GM18519 (cell line): ENCODE data around the gene COL27A1.
"Not testable (repeated sequence)": the region's sequence is repeated elsewhere in the genome, so short reads cannot be mapped to it uniquely, and the experiment has no call there.

ENCODE experiments used
- ATAC-seq: cut with Tn5 transposase; IDR thresholded peaks from one replicate; pipeline ENCODE4 v1.9.1; 2021; ENCODE audit warnings: mild to moderate bottlenecking, moderate library complexity; ENCODE audit not compliant: unreplicated experiment, low FRiP score

The COL27A1 gene

GRCh38 chr9:114122136-114123027 is 33.0 kb upstream of the COL27A1 start:
- no peak for ATAC-seq

DNA sequence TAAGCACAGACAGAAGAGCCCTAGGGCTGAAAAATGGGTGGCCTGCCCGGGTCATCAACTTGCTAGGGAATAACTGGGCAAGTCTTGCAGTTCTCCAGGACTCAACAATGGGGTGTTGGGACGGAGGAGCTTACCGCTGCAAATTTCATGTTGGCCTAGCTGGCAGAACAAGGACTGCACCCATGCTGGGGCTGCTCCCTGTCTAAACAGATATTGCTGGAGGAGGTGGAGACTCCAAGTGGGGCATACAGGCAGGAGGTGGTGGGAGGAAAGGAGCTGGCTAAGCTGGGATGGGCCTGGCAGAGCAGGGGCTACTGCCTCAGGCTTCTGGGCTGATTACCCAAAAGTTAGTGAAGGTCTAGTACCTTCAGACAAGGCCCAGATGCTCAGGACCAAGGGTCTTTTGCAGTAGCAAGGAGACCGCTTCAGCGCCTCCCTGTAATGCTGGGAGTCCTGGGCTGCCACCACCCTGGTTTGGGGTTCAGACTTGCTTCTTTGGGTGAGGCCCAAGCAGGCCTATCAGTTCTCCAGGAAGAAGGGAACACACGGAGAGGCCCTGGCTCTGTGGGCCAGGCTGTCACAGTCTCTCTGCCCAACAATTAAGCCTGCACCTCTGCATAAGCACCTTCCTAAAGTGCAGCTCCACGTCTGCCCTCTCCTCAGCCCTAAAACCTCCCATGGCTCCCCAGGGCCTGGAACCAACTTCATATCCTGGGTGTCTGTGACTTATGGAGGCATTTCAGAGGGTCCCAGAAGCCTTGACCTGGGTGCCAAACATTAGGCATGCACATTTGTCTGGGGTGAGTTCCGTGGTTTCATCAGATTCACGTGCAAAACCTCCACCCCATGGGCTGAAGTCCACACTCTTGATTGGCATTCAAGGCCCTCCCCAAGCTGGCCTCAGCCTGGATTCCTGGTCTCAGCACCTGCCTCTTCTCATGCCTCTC is 32.0 kb upstream of the COL27A1 start:
- ATAC-seq, result no peak

GRCh38 chr9:114124138-114124537 is 31.2 kb upstream of the COL27A1 start:
- no peak for ATAC-seq

- ATAC-seq, result no peak
Observed at GRCh38 chr9:114124666-114125475, 30.5 kb upstream of the COL27A1 start.

GRCh38 chr9:114125476-114126013 is 29.8 kb upstream of the COL27A1 start:
- ATAC-seq, result no peak

DNA sequence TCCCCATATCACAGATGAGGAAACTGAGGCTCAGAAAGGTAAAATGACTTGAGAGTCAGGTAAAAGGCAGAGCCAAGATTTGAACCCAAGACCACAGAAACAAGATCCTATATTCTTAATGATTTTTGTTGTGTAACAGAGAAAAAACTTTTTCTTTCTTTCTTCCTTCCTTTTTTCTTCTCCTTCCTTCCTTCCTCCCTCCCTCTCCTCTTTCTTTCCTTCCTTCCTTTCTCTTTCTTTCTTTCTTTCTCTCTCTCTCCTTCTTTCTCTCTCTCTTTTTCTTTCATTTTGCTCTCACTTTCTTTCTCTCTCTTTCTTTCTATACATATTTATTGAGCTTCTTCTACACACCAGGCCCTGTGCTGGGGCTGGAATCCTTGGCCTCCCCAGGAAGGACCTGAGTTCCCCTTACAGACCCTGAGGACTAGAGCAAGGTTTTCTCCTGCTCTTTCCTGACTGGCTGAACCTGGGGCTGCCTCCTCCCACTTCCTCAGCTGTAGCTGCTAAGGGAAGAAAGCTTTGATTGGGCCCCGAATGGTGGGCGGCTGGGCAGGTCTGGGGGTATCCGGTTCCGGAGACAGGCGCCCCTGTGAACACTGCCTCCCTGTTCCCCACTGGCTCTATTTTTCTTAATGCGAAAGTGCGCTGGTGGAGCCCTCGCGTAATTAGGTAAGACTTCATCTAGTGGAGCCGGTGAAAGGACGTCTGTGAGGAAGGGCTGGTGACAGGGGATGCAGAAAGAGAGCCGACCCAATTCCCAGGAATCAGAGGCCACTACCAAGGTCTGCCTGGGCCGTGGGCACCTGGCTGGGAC is 28.9 kb upstream of the COL27A1 start:
- ATAC-seq, result no peak

GRCh38 chr9:114128759-114129158 is 26.6 kb upstream of the COL27A1 start:
- ATAC-seq, result not testable (repeated sequence)

DNA sequence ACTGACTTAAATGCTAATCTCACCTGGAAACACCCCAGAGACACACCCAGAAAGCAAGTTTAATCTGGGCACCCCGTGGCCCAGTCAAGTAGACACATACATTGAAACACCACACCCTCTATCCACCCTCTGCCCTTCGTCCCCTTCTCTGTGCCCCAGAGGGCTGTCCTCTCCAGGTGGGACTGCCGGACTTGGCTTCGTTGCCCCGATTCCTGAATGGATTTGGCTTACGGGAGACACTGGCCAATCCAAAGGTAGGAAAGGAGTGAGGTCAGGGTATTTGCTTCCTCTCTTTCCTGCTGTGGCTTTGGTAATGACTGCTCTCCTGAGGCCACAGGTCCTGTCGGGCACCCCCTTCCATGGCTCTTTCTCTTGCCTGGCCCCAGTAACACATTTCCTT is 25.2 kb upstream of the COL27A1 start:
- no peak for ATAC-seq

DNA sequence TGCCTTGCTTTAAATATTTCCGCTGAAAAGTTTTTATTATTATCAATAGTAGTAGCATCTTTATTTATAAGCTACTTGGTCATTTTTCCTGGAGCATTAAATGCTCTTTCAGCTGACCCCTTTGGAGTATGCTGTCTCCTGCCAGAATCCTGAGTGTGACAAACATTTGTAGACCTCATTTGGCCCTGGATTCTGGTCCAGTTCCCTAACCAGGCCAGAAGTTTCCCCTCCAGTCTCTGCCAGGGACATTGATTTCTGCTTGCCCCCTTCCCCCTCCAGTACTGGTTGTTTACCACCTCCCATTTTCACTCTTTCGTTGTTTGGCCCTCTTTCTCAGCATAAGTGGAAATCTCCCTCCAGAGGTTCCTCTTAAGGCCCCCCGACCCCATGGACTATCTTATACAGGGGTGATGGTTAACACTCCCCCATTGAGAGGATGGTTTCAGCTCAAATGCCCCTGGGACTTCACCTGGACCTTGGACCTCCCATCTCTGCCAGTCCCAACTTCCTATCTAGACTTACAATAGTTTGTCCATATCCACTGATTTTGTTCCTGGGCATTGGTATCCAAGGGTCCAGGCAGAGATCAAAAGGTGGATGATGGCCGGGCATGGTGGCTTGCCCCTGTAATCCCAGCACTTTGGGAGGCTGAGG is 24.6 kb upstream of the COL27A1 start:
- no peak for ATAC-seq

DNA sequence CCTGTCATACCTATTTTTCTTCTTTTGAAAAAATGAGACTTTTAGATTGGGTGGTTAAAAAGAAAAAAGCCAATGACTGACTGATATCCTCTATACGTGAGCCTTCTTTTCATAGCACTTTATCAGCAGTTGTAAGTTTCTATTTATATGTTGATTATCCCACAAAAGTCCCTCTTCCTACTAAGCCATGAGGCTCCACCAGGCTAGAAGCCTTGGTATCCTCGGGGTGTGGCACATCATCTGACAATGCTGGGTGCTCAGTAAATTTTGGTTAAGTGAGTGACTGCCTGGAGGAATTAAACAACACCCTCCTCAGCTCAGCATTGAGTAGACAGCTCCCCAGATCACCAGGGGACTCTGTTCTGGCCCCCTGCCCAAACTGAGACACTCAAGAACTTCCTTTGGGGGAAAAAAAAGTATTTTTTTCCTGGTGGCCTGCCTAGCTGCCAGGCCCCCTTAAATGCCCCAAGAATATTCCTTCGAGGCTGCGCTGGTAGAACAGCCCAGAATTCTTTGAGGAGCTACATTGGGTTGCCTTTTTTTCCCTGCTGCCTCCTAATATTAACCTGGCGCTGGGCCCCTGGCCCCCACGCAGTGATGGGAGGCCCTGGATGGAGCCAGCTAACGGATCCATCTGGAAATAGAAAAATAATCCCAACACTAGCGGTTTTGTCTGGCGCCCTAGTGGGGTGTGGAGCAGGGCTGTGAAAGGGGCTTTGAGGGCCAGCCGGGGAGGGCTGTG is 23.4 kb upstream of the COL27A1 start:
- ATAC-seq, result no peak

DNA sequence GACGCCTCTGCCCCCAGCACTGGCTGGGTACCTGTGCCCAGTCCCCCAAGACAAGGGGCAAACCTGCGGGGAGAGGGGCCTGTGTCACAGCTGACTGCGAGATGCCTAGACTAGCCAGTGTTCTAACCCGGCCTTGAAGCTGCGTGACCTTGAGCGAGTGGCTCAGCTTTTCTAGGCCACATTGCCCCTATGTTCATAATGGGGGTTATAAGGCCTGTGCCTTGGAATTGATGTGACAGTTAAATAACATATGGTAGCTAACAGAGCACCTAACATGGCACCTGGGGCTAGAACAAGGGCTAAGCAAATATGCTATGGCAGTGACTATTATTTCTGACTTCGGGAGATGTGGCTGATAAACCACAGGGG is 22.8 kb upstream of the COL27A1 start:
- ATAC-seq, result no peak

DNA sequence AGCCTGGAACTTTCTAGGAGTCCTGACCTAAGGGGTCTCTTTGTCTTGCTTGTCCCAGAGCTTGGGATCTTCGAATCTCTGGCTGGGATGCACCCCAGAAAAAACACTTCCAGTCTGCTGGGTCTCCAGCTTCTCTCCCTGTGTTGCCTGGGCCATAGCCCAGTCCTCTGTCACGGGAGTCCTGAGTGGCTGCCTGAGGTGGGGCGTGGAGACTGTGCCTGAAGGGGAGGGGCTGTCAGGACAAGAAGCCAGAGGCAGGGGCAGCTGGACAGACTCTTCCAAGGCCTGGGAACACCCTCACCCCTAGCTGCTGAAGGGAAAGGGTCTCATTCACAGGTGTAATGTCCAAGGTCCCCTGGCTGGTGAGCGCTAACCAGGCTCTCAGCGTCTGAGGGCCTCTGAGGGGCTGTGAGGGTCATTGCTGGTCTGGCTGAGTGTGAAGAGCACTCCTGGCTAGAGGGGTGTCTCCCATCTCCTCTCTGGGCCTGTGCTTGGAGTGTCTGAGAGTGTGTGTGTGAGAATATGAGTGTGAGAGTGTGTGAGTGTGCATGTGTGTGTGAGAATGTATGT is 20.4 kb upstream of the COL27A1 start:
- ATAC-seq, result no peak

DNA sequence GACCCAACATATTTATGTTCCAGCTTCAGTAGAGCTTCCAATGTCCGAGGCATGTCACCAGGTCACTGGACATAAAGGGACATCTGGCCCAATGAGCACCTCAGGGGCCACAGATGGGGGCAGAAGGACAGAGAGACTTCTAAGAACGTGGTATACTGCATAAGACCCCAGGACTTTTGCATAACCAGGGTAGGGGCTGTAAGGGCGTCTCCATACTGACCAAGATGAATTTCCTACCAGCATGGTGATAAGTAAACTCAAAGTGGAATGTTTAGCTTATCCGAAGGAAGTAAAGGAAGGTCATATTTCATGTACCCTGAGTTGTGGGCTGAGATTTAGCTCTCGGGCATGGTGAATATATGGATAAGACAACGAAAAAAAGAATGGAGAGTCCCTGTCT is 17.5 kb upstream of the COL27A1 start:
- ATAC-seq, result no peak

DNA sequence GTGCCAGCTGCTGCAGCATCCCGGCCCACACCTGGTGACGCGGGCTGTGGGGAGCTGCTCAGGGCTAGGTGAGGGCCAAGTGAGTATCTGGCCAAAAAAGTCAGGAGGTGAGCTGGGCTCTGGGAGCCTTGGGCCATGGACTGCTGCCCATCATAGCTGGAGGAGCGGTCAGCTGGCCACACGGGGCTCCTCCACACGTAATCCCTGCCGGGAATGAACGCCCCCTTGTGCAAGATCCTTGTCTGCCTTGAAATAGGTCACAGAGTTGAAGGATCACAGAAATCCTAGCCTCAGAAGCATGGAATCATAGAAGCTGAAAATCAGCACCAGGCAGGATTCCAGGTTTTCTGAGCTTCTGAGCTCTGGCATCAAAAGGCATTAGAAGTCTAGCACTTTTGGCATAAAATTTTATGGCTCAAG is 16.8 kb upstream of the COL27A1 start:
- no peak for ATAC-seq

DNA sequence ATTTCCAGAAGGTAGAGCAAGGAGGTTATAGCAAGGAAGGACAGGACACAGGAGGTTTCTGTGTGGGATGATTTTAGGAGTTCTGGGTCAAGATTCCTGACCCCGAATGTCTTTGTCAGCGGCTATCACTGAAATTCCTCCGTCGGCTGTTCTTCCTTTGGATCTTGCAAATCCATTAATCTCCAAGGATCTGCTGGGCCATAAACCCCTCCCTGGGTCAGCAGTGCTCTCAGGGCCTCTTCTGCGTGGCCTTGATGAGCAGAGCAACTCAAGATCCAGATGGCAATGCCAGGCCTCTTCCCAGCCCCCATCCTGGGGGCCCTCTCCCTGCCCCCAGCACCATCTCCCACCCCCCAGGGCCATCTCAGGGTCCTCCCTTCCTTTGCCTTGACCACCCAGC is 16.3 kb upstream of the COL27A1 start:
- ATAC-seq, result no peak

DNA sequence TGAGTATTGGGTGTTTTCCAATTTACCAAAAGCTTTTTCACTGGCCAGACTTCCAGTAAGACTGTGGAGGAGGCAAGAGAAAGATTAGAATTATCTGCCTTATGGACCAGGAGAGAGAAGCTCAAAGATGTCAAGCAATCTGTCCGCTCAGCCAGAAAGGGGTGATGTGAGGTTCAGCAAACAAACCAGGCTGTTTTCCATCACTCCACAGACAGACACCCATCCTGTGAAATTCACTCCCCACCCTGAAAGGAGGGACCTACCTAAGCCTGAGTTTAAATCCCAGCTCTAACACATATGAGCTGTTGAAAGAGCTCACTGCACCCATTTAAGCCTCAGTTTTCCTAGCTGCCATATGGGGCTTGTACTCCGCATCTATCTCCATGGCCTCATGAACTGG is 14.9 kb upstream of the COL27A1 start:
- no peak for ATAC-seq

- no peak for ATAC-seq
Observed at GRCh38 chr9:114140850-114141249, 14.5 kb upstream of the COL27A1 start.
